CD14-positive monocyte (primary cell): ENCODE results near the gene RAB6C. TPM values are rescaled to one million over a fixed set of nuclear protein-coding genes. Genes with fewer than 3 reads are reported as not detected.
"Not testable (repeated sequence)": the region's sequence is repeated elsewhere in the genome, so short reads cannot be mapped to it uniquely, and the experiment has no call there.

Experiments used
- DNase-seq, 3 donors: peaks; one replicate each; pipeline ENCODE4 v3.0.0-alpha.2; 2011 to 2022
- H2AFZ ChIP-seq: 2 replicates; pipeline ENCODE4 v1.6.0; 2012; ENCODE audit warnings: mild to moderate bottlenecking, low read depth, low read length, inconsistent platforms; ENCODE audit not compliant: insufficient read depth, poor library complexity, severe bottlenecking
- H3K27ac ChIP-seq, 2 donors: 1 replicate in 1 of 2; 2 replicates in 1 of 2; pipeline ENCODE4 v1.5.1; 2012 to 2013; ENCODE audit warnings: low read length in 2 of 2, control low read depth in 1 of 2, inconsistent platforms in 1 of 2, low read depth in 1 of 2, mild to moderate bottlenecking in 1 of 2
- H3K27me3 ChIP-seq, 2 donors: one replicate each; pipeline versions ENCODE4 v1.6.0 to v1.6.1; 2011 to 2013; ENCODE audit warnings: low read length in 2 of 2; ENCODE audit not compliant: control insufficient read depth in 2 of 2, insufficient read depth in 2 of 2
- H3K36me3 ChIP-seq, 2 donors: replicated peaks in 1 of 2; 1 replicate in 1 of 2; 2 replicates in 1 of 2; pipeline versions ENCODE4 v1.5.1 to v1.6.1; 2012 to 2013; ENCODE audit warnings: low read length in 2 of 2, control low read depth in 1 of 2, inconsistent platforms in 1 of 2, mild to moderate bottlenecking in 1 of 2; ENCODE audit not compliant: insufficient read depth in 2 of 2, control insufficient read depth in 1 of 2
- H3K4me1 ChIP-seq, 2 donors: 1 replicate in 1 of 2; 2 replicates in 1 of 2; pipeline versions ENCODE4 v1.5.1 to v1.6.1; 2012 to 2013; ENCODE audit warnings: low read length in 2 of 2, control low read depth in 1 of 2, inconsistent platforms in 1 of 2, mild to moderate bottlenecking in 1 of 2, moderate library complexity in 1 of 2; ENCODE audit not compliant: insufficient read depth in 2 of 2, control insufficient read depth in 1 of 2
- H3K4me2 ChIP-seq: replicated peaks from 2 replicates; pipeline ENCODE3; 2012; ENCODE audit warnings: low read length, moderate library complexity, mild to moderate bottlenecking; ENCODE audit not compliant: poor library complexity, severe bottlenecking; ENCODE audit errors: extremely low read depth
- H3K4me3 ChIP-seq, 3 experiments: fragments of 200-600 bp in 1 of 3; sonication (generic) in 1 of 3; replicated peaks in 1 of 3; 1 replicate in 2 of 3; 2 replicates in 1 of 3; pipeline ENCODE4 v1.5.1; 2011 to 2013; ENCODE audit warnings: low read length in 3 of 3, mild to moderate bottlenecking in 3 of 3, control low read depth in 2 of 3, low read depth in 2 of 3, inconsistent platforms in 1 of 3, moderate library complexity in 1 of 3
- H3K79me2 ChIP-seq: 2 replicates; pipeline ENCODE4 v1.6.0; 2012; ENCODE audit warnings: mild to moderate bottlenecking, control low read depth, inconsistent platforms, low read length, moderate library complexity; ENCODE audit not compliant: insufficient read depth
- H3K9ac ChIP-seq: 2 replicates; pipeline ENCODE4 v1.6.0; 2017; ENCODE audit warnings: low read length, mild to moderate bottlenecking; ENCODE audit not compliant: insufficient read depth, poor library complexity, severe bottlenecking
- H3K9me3 ChIP-seq, 2 donors: replicated peaks in 1 of 2; 1 replicate in 1 of 2; 2 replicates in 1 of 2; pipeline versions ENCODE4 v1.5.1 to v1.6.1; 2012 to 2013; ENCODE audit warnings: low read length in 2 of 2, control low read depth in 1 of 2; ENCODE audit not compliant: control insufficient read depth in 1 of 2, insufficient read depth in 1 of 2
- H4K20me1 ChIP-seq: 2 replicates; pipeline ENCODE4 v1.6.0; 2012; ENCODE audit warnings: mild to moderate bottlenecking, low read length, control low read depth, moderate library complexity; ENCODE audit not compliant: insufficient read depth
- H3K27ac Mint-ChIP-seq, 7 donors: one replicate each; pipeline ENCODE4 v1.8.0; 2020; ENCODE audit warnings: mild to moderate bottlenecking in 7 of 7, mixed read lengths in 7 of 7, moderate library complexity in 6 of 7, inconsistent platforms in 2 of 7
- H3K27me3 Mint-ChIP-seq, 3 donors: one replicate each; pipeline ENCODE4 v1.8.0; 2021 to 2022; ENCODE audit warnings: low read depth in 3 of 3, mild to moderate bottlenecking in 3 of 3, mixed read lengths in 3 of 3, moderate library complexity in 3 of 3, inconsistent platforms in 1 of 3
- H3K36me3 Mint-ChIP-seq, 2 donors: one replicate each; pipeline ENCODE4 v1.8.0; 2020; ENCODE audit warnings: mixed read lengths in 2 of 2, inconsistent platforms in 1 of 2, mild to moderate bottlenecking in 1 of 2
- H3K4me1 Mint-ChIP-seq: one replicate; pipeline ENCODE4 v1.8.0; 2020; ENCODE audit warnings: mild to moderate bottlenecking, mixed read lengths
- H3K4me3 Mint-ChIP-seq, 2 donors: one replicate each; pipeline ENCODE4 v1.8.0; 2020; ENCODE audit warnings: mild to moderate bottlenecking in 2 of 2, mixed read lengths in 2 of 2, moderate library complexity in 1 of 2
- H3K9me3 Mint-ChIP-seq, 7 donors: one replicate each; pipeline ENCODE4 v1.8.0; 2020 to 2022; ENCODE audit warnings: mixed read lengths in 7 of 7, mild to moderate bottlenecking in 6 of 7, moderate library complexity in 6 of 7, inconsistent platforms in 2 of 7
- WGBS: methylation state at CpG from one replicate; pipeline ENCODE4 v1.1.5; 2013; ENCODE audit warnings: missing lambda C conversion rate; ENCODE audit not compliant: insufficient coverage; 5-methylcytosine and 5-hydroxymethylcytosine counted together
- intact Hi-C, 2 donors: fragments of 100-400 bp; cut with micrococcal nuclease; formaldehyde crosslinking; loops; one replicate each; pipeline versions ENCODE4 v1.15.0 to v1.15.1; 2023
- polyA plus RNA-seq, 3 donors: library from polyadenylated mRNA; depleted of rRNA in 1 of 3; unstranded in 2 of 3; stranded (reverse) in 1 of 3; fragments of 300-500 nt in 2 of 3; fragments of >200 nt in 1 of 3; fragmentation: Illumina TruSeq in 2 of 3; gene quantifications; 1 replicate in 2 of 3; 2 replicates in 1 of 3; pipeline ENCODE4 v1.2.3, GENCODE V29; 2012 to 2021
- TF ChIP-seq, protein P1 (sequence below): fragments of 200-600 bp; IDR thresholded peaks from one replicate; pipeline ENCODE4 v1.8.0; 2022; ENCODE audit warnings: antibody characterized with exemption, mild to moderate bottlenecking

The RAB6C gene
- polyA plus RNA-seq, 3 donors, result not detected

DNA sequence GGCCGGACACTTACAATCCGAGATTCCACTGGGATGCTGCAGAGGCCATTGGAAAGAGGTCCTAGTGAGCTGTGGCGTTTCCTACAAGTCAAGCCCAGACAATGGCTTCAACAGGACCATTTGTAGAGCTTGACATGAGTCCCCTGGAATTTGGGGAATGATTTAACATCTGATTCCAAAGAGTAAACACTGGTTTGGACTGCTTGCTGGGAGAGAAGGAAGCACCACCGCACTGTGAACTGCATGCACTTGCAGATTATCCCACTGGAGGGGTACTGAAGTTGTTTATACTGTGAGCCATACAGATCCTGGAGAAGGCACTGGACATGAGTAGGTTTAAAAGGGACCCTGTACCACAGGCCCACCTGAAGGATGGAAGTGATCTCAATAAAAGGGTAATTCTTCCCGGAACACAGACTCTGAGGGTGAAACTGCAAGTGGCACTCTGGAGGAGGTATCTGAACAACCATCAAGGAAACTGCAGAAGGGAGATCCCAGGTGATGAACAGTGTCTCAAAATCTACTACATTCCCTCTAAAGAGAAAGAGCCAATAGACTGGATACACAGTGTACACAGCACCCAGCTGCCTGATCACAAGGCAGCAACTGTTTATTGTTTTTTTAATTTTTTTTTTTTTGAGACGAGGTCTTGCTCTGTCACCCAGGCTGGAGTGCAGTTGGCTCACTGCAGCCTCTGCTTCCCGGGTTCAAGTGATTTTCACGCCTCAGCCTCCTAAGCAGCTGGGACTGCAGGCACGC, 4.3 kb upstream of the RAB6C start:
- H3K79me2 ChIP-seq, result no peaks in the 10 kb centered on the region
- H3K27me3 ChIP-seq, result peaks cover 10 to 19% of the 10 kb centered on the region in 2 donors
- WGBS, result 84% methylated on average over 4 of the region's 9 CpGs
- no peaks in the 10 kb centered on the region for H3K36me3 ChIP-seq
- no peak overlapping the region for H3K4me3 ChIP-seq
- no peak overlapping the region for H3K9ac ChIP-seq
- no peaks in the 10 kb centered on the region for H3K4me1 ChIP-seq
- intact Hi-C loops, result no loop called here
- Mint-ChIP-seq H3K4me1 (peaks cover 2% of the 10 kb centered on the region), H3K27ac (no peak overlapping the region), H3K9me3 (peaks cover 0 to 4% (median 1%) of the 10 kb centered on the region in 7 donors), H3K4me3 (no peak overlapping the region), H3K27me3 (peaks cover 25 to 41% (median 39%) of the 10 kb centered on the region in 3 donors), H3K36me3 (no peaks in the 10 kb centered on the region)
- no peak for DNase-seq
- H2AFZ ChIP-seq, result no peak overlapping the region
- no peaks in the 10 kb centered on the region for H4K20me1 ChIP-seq
- no peaks in the 10 kb centered on the region for H3K9me3 ChIP-seq
- no peak overlapping the region for H3K27ac ChIP-seq
- TF ChIP-seq, protein P1, sequence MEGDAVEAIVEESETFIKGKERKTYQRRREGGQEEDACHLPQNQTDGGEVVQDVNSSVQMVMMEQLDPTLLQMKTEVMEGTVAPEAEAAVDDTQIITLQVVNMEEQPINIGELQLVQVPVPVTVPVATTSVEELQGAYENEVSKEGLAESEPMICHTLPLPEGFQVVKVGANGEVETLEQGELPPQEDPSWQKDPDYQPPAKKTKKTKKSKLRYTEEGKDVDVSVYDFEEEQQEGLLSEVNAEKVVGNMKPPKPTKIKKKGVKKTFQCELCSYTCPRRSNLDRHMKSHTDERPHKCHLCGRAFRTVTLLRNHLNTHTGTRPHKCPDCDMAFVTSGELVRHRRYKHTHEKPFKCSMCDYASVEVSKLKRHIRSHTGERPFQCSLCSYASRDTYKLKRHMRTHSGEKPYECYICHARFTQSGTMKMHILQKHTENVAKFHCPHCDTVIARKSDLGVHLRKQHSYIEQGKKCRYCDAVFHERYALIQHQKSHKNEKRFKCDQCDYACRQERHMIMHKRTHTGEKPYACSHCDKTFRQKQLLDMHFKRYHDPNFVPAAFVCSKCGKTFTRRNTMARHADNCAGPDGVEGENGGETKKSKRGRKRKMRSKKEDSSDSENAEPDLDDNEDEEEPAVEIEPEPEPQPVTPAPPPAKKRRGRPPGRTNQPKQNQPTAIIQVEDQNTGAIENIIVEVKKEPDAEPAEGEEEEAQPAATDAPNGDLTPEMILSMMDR, result no peak
- no peak overlapping the region for H3K4me2 ChIP-seq

DNA sequence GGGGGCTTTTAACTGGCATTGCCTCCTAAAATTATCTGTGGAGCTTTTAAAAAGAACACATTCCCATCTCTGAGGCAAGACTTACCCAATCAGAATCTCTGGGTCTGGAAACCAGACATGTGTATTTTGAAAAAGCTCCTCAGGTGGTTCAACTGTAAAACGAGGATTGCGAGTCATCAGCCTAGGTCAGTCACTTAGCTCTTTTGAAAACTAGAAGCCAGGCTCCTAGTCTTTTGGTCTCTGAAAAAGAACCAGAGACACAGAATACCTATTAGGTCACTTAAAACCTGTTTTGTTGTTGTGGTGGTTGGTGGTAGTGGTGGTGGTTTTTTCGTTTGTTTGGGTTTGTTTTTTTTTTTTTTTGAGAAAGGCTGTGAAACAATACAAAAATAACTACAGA, 2.5 kb upstream of the RAB6C start:
- H3K4me2 ChIP-seq, H3K4me1 Mint-ChIP-seq, H3K9me3 ChIP-seq, H3K79me2 ChIP-seq, H3K9me3 Mint-ChIP-seq, H2AFZ ChIP-seq, H3K4me3 ChIP-seq, DNase-seq, H3K4me1 ChIP-seq, H3K27ac ChIP-seq, intact Hi-C loops, H3K36me3 Mint-ChIP-seq, H3K9ac ChIP-seq, H3K27ac Mint-ChIP-seq, H3K36me3 ChIP-seq, H4K20me1 ChIP-seq: not testable (repeated sequence)
- Mint-ChIP-seq H3K27me3 (peaks cover 31 to 51% (median 49%) of the 10 kb centered on the region in 3 donors), H3K4me3 (peak overlapping the region in 1 of 2 donors; percentile 30)
- no CpG with 5 or more reads among the region's 3 CpGs for WGBS
- peaks cover 10 to 24% of the 10 kb centered on the region in 2 donors for H3K27me3 ChIP-seq
